ENCODE measurements around the gene ZNF77.
"Not testable (repeated sequence)": the region's sequence is repeated elsewhere in the genome, so short reads cannot be mapped to it uniquely, and the experiment has no call there.

The ZNF77 gene

DNA sequence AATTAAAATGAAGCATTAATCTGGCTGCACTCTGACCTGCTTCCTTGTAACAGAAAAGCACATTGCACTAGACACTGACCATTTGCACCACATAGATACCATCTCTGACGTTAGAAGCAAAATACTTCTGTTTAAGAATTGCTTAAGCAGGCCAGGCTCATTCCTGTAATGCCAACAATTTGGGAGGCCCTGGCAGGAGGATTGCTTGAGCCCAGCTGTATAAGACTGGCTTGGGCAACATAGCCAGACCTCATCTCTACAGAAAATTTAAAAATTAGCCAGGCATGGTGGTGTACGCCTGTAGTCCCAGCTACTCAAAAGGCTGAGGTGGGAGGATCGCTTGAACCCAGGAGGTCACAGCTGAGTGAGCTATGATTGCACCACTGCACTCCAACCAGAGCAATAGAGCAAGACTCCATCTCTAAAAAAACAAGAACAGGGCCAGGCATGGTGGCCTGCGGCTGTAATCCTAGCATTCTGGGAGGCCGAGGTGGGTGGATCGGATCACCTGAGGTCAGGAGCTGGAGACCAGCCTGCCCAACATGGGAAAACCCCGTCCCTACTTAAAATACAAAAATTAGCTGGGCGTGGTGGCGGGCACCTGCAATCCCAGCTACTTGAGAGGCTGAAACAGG lies 25.5 kb upstream of the ZNF77 start:
- Histone ChIP-seq H3K27ac (ENCODE audit: poor library complexity, severe bottlenecking) (no peak overlapping the region), H3K36me3 (ENCODE audit: low read depth) (no peaks in the 10 kb centered on the region), H3K4me3 (ENCODE audit: severe bottlenecking) (no peak overlapping the region), H3K9me3 (ENCODE audit: severe bottlenecking) (no peaks in the 10 kb centered on the region), H3K27me3 (ENCODE audit: insufficient read depth, poor library complexity, severe bottlenecking) (no peaks in the 10 kb centered on the region), H3K4me1 (ENCODE audit: insufficient read depth, poor library complexity, severe bottlenecking) (no peaks in the 10 kb centered on the region)
- DNase-seq (ENCODE audit: low spot score) = no peak
- no peak for ATAC-seq (ENCODE audit: low read depth)
- TF ChIP-seq, protein P1, sequence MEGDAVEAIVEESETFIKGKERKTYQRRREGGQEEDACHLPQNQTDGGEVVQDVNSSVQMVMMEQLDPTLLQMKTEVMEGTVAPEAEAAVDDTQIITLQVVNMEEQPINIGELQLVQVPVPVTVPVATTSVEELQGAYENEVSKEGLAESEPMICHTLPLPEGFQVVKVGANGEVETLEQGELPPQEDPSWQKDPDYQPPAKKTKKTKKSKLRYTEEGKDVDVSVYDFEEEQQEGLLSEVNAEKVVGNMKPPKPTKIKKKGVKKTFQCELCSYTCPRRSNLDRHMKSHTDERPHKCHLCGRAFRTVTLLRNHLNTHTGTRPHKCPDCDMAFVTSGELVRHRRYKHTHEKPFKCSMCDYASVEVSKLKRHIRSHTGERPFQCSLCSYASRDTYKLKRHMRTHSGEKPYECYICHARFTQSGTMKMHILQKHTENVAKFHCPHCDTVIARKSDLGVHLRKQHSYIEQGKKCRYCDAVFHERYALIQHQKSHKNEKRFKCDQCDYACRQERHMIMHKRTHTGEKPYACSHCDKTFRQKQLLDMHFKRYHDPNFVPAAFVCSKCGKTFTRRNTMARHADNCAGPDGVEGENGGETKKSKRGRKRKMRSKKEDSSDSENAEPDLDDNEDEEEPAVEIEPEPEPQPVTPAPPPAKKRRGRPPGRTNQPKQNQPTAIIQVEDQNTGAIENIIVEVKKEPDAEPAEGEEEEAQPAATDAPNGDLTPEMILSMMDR (IDR thresholded peaks at IDR 0.05; ENCODE audit: poor library complexity, severe bottlenecking) = no peak

GRCh38 chr19:2969104-2969504 lies 24.3 kb upstream of the ZNF77 start:
- Histone ChIP-seq H3K36me3 (ENCODE audit: low read depth) (no peaks in the 10 kb centered on the region), H3K4me3 (ENCODE audit: severe bottlenecking) (no peak overlapping the region), H3K4me1 (ENCODE audit: insufficient read depth, poor library complexity, severe bottlenecking) (no peaks in the 10 kb centered on the region), H3K27ac (ENCODE audit: poor library complexity, severe bottlenecking) (no peak overlapping the region), H3K9me3 (ENCODE audit: severe bottlenecking) (no peaks in the 10 kb centered on the region), H3K27me3 (ENCODE audit: insufficient read depth, poor library complexity, severe bottlenecking) (no peaks in the 10 kb centered on the region)
- no peak for DNase-seq (ENCODE audit: low spot score)
- ATAC-seq (ENCODE audit: low read depth) = no peak
- TF ChIP-seq, protein P1 (IDR thresholded peaks at IDR 0.05; ENCODE audit: poor library complexity, severe bottlenecking) = no peak

DNA sequence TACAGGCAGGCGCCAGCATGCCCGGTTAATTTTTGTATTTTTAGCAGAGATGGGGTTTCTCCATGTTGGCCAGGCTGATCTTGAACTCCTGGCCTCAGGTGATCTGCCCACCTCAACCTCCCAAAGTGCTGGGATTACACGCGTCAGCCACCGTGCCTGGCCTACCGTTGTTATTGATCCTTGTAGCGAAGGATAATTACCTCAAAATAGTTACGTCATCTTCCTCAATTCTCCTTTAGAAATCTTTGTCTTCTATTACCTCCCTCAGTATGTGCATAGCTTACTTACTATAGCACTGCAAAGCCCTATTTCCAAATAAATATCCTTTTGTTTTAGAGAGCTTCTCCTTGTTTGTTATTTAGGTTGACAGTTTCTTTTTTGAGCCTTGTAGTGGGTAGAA lies 23.2 kb upstream of the ZNF77 start:
- no peak for DNase-seq (ENCODE audit: low spot score)

GRCh38 chr19:2964874-2965273 lies 20.1 kb upstream of the ZNF77 start:
- Histone ChIP-seq H3K36me3 (ENCODE audit: low read depth) (no peaks in the 10 kb centered on the region), H3K4me3 (ENCODE audit: severe bottlenecking) (no peak overlapping the region), H3K27me3 (ENCODE audit: insufficient read depth, poor library complexity, severe bottlenecking) (no peaks in the 10 kb centered on the region), H3K4me1 (ENCODE audit: insufficient read depth, poor library complexity, severe bottlenecking) (no peaks in the 10 kb centered on the region), H3K9me3 (ENCODE audit: severe bottlenecking) (no peaks in the 10 kb centered on the region), H3K27ac (ENCODE audit: poor library complexity, severe bottlenecking) (no peak overlapping the region)
- ATAC-seq (ENCODE audit: low read depth) (no peak), DNase-seq (ENCODE audit: low spot score) (no peak)
- TF ChIP-seq, protein P1 (IDR thresholded peaks at IDR 0.05; ENCODE audit: poor library complexity, severe bottlenecking) = no peak

More for the DNA sequence above, 23.2 kb upstream of the ZNF77 start:
- Histone ChIP-seq H3K36me3 (ENCODE audit: low read depth) (no peaks in the 10 kb centered on the region), H3K27me3 (ENCODE audit: insufficient read depth, poor library complexity, severe bottlenecking) (no peaks in the 10 kb centered on the region), H3K4me1 (ENCODE audit: insufficient read depth, poor library complexity, severe bottlenecking) (no peaks in the 10 kb centered on the region), H3K4me3 (ENCODE audit: severe bottlenecking) (no peak overlapping the region), H3K9me3 (ENCODE audit: severe bottlenecking) (no peaks in the 10 kb centered on the region), H3K27ac (ENCODE audit: poor library complexity, severe bottlenecking) (no peak overlapping the region)
- ATAC-seq (ENCODE audit: low read depth) = no peak
- TF ChIP-seq, protein P1 (IDR thresholded peaks at IDR 0.05; ENCODE audit: poor library complexity, severe bottlenecking) = no peak

- DNase-seq (ENCODE audit: low spot score); H3K27me3 ChIP-seq (ENCODE audit: insufficient read depth, poor library complexity, severe bottlenecking); H3K36me3 ChIP-seq (ENCODE audit: low read depth); H3K4me1 ChIP-seq (ENCODE audit: insufficient read depth, poor library complexity, severe bottlenecking); H3K4me3 ChIP-seq (ENCODE audit: severe bottlenecking); H3K27ac ChIP-seq (ENCODE audit: poor library complexity, severe bottlenecking); H3K9me3 ChIP-seq (ENCODE audit: severe bottlenecking); ATAC-seq (ENCODE audit: low read depth): not testable (repeated sequence)
Observed at GRCh38 chr19:2963631-2964030, 18.9 kb upstream of the ZNF77 start.
